ENCODE results near the gene TWIST1.

Gene TWIST1

DNA sequence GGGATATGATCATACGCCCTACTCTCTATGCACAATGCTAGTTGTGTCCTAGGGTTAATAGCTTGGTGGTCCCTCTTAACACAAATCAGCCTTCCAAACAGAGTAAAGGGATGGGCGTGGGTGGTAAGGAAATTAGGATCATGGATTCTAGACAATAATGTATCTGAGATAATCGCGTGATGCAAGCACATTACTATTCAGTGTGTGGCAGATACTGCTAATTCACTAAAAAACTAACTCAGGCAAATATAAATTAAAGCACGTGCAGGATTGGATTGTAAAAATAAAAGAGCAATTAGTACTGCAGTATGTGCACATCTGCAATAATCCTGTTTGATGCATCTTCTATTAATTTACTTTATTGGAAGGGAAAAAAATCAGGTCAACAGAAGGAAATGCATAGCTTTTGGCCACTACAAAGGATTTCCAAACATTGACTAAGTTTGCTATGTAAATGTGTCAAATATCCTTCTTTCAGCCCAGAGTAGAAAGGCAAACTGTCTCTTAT is 22.0 kb downstream of the TWIST1 start:
- TF ChIP-seq POLR2A (IDR thresholded peaks at IDR 0.05; ENCODE audit: low read length) (no peak), GATA1 (IDR thresholded peaks at IDR 0.05; ENCODE audit: low read depth, low read length) (no peak)

DNA sequence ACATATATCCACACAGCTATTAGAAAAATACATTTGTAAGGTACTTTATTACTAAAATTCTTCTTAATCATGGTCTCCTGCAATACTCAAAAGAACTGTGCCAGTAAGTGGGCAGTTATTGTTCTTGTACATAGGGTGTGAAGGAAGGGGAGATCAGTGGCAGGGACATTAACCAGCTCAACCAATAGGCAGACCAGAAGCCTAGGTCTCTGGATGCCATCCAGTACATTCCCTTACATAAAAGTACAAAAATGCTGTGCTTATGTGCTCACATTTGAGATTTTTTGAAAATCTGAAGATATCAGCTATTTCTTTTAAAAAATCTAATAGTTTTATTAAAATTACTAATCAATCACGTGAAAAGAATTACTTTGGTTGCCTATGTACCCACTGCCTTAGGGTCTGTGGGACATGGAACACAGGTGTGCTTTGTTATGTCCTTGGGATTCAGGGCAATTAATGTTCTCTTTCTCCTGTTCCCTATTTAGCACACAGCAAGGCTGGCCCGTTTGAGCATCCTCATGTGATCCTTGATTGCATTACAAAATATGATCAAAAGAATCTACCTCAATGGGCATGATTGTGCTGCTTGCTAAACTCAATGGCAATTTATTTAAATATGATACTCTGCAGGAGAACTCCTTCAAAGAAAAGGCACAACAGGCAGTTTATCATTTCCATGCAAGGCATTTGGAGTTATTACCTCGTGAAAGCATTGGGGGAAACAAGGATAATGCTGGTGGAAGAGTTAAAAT is 22.7 kb downstream of the TWIST1 start:
- TF ChIP-seq POLR2A (IDR thresholded peaks at IDR 0.05; ENCODE audit: low read length) = no peak
- no peak for TF ChIP-seq GATA1 (IDR thresholded peaks at IDR 0.05; ENCODE audit: low read depth, low read length)
- no peak for DNase-seq

More for the DNA sequence above, 22.0 kb downstream of the TWIST1 start:
- DNase-seq = no peak

DNA sequence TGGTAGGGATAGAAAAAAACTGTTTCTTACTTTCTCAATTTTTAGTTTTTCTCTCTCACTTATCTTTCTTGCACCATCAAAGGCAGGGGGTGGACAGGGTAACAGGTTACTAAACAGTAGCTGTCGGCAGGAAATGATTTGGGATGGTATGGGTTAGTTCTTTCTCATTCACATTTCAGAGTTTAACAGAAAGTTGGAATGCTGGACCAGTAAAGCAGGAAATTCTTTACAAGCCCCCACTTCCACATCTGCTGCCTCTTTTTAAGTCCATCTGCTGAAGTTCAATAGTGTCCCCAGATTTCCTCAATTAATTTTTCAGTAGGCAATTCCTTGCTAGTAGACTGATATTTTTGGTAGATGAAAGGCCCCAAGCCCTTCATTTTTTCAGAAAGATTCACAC is 23.3 kb downstream of the TWIST1 start:
- TF ChIP-seq GATA1 (IDR thresholded peaks at IDR 0.05; ENCODE audit: low read depth, low read length) (no peak), POLR2A (IDR thresholded peaks at IDR 0.05; ENCODE audit: low read length) (no peak)
- no peak for DNase-seq

DNA sequence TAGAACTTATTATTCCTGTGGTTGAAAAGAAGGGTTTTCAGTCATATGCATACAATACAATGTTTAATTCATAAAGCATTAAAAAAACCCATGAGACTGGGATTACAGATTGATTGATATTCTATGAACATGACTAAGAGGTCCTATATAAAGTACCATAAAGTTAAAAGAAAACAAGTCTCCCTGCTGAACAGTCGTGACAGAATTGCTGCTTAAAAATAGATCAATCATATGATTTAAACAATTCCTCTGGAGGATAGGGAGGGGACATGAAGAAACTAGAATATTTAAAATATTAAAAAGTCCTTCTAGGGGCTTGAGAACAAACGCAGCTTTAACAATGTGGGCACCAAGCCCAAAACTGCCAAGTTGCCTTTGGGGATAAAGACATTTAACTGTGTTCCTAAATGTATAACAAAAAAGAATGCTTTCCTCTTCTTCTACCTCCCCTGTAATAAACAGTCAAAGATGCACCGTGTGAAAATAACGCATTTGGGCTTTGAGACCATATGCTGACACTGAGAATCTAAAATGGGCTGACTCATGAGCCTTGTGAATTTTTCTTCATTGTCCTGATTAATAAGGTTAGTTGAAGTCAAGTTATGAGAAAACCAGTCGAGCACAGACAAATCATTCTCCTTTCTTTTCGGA is 25.8 kb downstream of the TWIST1 start:
- TF ChIP-seq POLR2A (IDR thresholded peaks at IDR 0.05; ENCODE audit: low read length) = no peak
- TF ChIP-seq GATA1 (IDR thresholded peaks at IDR 0.05; ENCODE audit: low read depth, low read length) = no peak
- no peak for DNase-seq

DNA sequence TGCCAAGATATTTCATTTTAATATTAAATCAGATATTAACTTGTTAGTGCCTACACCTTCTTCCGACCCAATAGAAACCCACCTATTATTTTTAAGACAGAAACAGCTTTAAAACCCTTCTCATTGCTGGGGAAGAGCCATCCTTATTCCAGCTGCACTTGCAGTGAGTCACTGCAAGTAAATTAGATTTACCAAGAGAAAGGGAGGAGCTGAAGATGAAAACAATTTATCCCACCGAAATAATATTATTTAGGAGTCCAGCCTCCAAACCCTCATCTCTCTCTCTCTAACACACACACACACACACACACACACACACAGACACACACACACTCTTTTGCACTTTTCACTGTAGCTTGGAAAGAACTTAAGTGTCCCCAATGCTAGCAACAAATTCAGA is 26.9 kb downstream of the TWIST1 start:
- no peak for DNase-seq
- TF ChIP-seq POLR2A (IDR thresholded peaks at IDR 0.05; ENCODE audit: low read length) (no peak), GATA1 (IDR thresholded peaks at IDR 0.05; ENCODE audit: low read depth, low read length) (no peak)

DNA sequence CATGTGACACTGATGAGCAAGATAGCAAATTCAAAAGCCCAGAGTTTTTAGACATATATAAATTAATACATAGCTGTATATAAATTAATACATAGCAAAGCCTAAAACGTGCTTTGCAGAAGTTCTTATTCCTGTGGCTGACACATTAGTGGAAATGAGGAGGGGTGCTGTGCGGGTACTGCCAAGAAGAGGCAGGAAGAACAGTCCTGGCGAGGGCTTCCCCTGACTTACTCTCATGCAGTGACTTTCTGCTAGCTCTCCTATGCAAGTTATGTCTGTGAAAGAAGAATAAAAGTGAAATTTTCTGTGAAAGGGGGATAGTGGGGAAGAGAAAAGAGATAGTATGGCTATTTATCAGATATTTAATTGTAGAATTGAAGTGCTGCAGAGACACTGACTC is 27.6 kb downstream of the TWIST1 start:
- TF ChIP-seq POLR2A (IDR thresholded peaks at IDR 0.05; ENCODE audit: low read length) = no peak
- no peak for TF ChIP-seq GATA1 (IDR thresholded peaks at IDR 0.05; ENCODE audit: low read depth, low read length)
- DNase-seq = no peak

DNA sequence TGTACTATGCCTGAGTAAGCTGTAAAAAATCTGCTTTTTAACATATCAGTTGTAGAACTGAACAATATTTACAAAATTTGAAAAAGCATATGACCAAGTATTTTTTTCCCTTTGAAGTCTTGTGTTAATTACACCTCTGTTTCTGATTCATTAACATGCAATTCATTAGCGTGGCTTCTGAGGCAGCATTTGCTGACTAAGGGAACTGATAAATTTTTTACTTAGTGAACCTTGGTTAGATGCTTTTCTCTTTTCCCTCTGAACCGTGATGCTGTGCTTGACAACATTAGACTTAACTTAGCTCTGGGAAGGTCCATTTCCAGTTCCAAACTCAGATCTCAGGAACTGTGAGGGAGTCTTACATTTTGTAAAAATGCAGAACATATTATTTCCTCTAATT is 28.1 kb downstream of the TWIST1 start:
- DNase-seq = no peak
- TF ChIP-seq POLR2A (IDR thresholded peaks at IDR 0.05; ENCODE audit: low read length) (no peak), GATA1 (IDR thresholded peaks at IDR 0.05; ENCODE audit: low read depth, low read length) (no peak)

DNA sequence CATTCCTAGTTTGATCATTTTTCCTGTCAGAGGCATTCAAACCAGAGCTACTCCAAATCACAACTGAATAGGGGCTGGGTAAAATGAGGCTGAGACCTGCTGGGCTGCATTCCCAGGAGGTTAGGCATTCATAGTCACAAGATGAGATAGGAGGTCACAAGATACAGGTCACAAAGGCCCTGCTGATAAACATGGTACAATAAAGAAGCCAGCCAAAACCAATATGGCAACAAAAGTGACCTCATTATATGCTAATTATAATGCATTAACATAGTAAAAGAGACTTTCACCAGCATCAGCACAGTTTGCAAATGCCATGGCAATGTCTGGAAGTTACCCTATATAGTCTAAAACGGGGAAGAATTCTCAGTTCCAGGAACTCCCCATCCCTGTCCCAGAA is 37.3 kb downstream of the TWIST1 start:
- no peak for DNase-seq
- TF ChIP-seq POLR2A (IDR thresholded peaks at IDR 0.05; ENCODE audit: low read length) = no peak

DNA sequence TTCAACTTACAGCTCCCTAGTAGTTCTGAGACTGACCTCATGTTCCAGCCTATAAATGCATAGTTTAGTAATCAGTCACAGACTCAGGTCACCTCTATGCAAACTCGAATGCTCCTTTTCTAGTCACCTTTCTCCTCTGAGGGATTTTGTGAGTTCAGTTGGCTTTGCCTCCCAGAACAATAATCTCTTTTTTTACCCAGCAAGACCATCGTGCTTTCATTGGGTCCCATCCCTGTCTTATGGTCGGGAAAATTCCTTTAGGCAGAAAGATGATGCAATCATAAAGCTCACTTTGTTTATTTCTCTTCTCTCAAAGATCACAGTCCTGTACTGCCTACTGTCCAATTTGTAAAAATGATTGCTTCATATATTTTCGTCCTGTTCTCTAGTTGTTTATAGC is 38.4 kb downstream of the TWIST1 start:
- no peak for TF ChIP-seq POLR2A (IDR thresholded peaks at IDR 0.05; ENCODE audit: low read length)
- no peak for TF ChIP-seq GATA1 (IDR thresholded peaks at IDR 0.05; ENCODE audit: low read depth, low read length)
- DNase-seq = no peak

DNA sequence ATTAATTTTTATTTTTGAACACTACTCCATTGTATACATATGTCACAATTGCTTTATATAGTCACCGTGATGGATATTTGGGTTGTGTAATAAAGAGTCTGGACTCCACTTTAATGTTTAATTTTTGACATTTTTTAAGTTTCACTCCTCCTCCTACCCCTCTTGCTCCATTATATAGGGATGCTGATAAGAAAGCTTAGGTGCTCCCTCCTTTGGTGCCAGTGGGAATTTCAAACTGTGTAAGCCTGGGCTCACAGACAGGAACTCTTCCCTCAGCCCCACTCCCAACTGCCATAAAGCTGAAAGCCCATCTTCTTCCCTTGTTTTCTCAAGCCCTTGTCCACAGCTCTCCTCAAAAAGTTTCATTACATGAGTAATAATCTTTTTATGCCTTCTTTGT is 47.6 kb downstream of the TWIST1 start:
- DNase-seq = no peak
- no peak for TF ChIP-seq GATA1 (IDR thresholded peaks at IDR 0.05; ENCODE audit: low read depth, low read length)
- TF ChIP-seq POLR2A (IDR thresholded peaks at IDR 0.05; ENCODE audit: low read length) = no peak

DNA sequence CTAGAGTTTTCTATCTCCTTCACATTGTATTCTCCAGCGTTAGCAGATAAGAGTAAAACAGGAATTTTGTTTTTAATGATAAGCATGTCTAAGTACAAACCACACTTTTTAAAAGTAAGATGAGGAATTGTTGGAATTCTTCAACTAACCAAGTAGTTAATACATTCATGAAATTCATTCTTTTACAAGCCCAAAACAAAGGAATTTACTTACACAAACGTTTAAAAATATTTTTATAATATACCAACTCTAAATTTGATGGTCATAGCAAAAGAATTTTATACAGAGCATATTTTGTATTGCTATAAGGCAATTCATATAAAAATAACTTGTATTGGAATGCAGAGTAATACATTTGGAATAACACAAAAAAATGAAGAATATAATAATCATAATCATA is 51.3 kb downstream of the TWIST1 start:
- TF ChIP-seq POLR2A (IDR thresholded peaks at IDR 0.05; ENCODE audit: low read length) (no peak), GATA1 (IDR thresholded peaks at IDR 0.05; ENCODE audit: low read depth, low read length) (no peak)
- DNase-seq = no peak
